GM23338 (cell line): ENCODE data around the gene SLC4A3.

ENCODE experiments used
- POLR2AphosphoS5 ChIP-seq: IDR thresholded peaks from 2 replicates; pipeline ENCODE4 v1.6.1; 2016; ENCODE audit warnings: antibody characterized with exemption, low read depth
- REST ChIP-seq: IDR thresholded peaks from one replicate; pipeline ENCODE4 v1.6.1; 2018; ENCODE audit warnings: antibody characterized with exemption; ENCODE audit not compliant: unreplicated experiment
- TF ChIP-seq, protein P1 (sequence below), 2 experiments: fragments of 200-600 bp in 1 of 2; sonication (generic) in 1 of 2; conservative IDR thresholded peaks; 2 replicates each; pipeline versions ENCODE4 v1.5.1 to v1.6.1; 2016 to 2017; ENCODE audit warnings: antibody characterized with exemption in 2 of 2, low read depth in 2 of 2, mild to moderate bottlenecking in 2 of 2, moderate library complexity in 1 of 2

- TF ChIP-seq, protein P1, sequence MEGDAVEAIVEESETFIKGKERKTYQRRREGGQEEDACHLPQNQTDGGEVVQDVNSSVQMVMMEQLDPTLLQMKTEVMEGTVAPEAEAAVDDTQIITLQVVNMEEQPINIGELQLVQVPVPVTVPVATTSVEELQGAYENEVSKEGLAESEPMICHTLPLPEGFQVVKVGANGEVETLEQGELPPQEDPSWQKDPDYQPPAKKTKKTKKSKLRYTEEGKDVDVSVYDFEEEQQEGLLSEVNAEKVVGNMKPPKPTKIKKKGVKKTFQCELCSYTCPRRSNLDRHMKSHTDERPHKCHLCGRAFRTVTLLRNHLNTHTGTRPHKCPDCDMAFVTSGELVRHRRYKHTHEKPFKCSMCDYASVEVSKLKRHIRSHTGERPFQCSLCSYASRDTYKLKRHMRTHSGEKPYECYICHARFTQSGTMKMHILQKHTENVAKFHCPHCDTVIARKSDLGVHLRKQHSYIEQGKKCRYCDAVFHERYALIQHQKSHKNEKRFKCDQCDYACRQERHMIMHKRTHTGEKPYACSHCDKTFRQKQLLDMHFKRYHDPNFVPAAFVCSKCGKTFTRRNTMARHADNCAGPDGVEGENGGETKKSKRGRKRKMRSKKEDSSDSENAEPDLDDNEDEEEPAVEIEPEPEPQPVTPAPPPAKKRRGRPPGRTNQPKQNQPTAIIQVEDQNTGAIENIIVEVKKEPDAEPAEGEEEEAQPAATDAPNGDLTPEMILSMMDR (conservative IDR thresholded peaks at IDR 0.05; ENCODE audit: low read depth in 2 of 2), result no peak
- TF ChIP-seq REST, result no peak
- 0 out of 2 replicates have a peak, but pooled peaks have one; percentile 4 for TF ChIP-seq POLR2AphosphoS5
Measured at GRCh38 chr2:219598308-219599078, 28.9 kb upstream of the SLC4A3 start.
